ENCODE data around the gene SPART. TPM values are rescaled to one million over a fixed set of nuclear protein-coding genes. Genes with fewer than 3 reads are reported as not detected.
"Not testable (repeated sequence)": the region's sequence is repeated elsewhere in the genome, so short reads cannot be mapped to it uniquely, and the experiment has no call there.

Gene SPART
- total RNA-seq, 1 donor from 2014 or later = 27.4 TPM

GRCh38 chr13:36328821-36329220 lies 17.4 kb downstream of the SPART start:
- Histone ChIP-seq H3K27me3 (no peaks in the 10 kb centered on the region), H3K4me1 (peaks cover 0 to 17% of the 10 kb centered on the region in 2 donors), H3K4me3 (no peak overlapping the region), H3K27ac (no peak overlapping the region), H3K36me3 (peaks cover 60 to 78% of the 10 kb centered on the region in 2 donors), H3K9me3 (no peaks in the 10 kb centered on the region)
- no peak for TF ChIP-seq CTCF (IDR thresholded peaks at IDR 0.05)
- intact Hi-C loops (cut with DNase I) = no loop called here
- DNase-seq (ENCODE audit: low spot score in 2 of 2) = no peak

DNA sequence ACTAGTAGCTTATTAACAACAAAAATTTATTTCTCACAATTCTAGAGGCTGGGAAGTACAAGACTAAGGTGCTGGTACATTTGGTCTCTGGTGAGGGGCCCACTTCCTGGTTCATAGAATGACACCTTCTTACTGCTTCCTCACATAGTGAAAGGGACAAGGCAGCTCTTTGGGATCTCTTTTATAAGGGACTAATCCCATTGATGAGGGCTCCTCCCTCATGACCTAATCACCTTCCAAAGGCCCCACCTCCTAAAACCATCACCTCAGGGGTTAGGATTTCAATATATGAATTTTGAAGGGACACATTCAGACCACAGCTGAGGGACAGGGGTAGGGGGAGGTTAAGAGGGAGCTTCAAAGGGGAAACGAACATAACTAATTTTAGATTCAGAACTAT lies 20.3 kb downstream of the SPART start:
- Histone ChIP-seq H3K27ac (no peak overlapping the region), H3K4me3 (no peak overlapping the region), H3K9me3 (no peaks in the 10 kb centered on the region), H3K4me1 (peaks cover 0 to 3% of the 10 kb centered on the region in 2 donors), H3K36me3 (peaks cover 72 to 88% of the 10 kb centered on the region in 2 donors), H3K27me3 (no peaks in the 10 kb centered on the region)
- no peak for TF ChIP-seq CTCF (IDR thresholded peaks at IDR 0.05)
- intact Hi-C loops (cut with DNase I) = no loop called here
- DNase-seq (ENCODE audit: low spot score in 2 of 2) = no peak

DNA sequence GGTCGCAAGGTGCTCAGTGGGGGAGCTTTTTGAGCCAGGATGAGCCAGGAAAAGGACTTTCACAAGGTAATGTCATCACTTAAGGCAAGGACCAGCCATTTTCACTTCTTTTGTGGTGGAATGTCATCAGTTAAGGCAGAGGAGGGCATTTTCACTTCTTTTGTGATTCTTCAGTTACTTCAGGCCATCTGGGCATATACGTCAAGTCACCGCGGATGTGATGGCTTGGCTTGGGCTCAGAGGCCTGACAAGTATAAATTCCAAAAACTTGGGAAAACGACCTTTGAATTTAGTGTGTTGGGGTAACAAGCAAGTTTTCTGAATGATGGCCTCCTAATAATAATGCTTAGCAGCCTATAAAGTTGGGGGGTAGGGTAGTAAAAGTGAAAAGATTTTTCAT lies 21.3 kb downstream of the SPART start:
- intact Hi-C loops (cut with DNase I); H3K4me1 ChIP-seq; DNase-seq (ENCODE audit: low spot score in 2 of 2); H3K9me3 ChIP-seq; H3K27ac ChIP-seq; H3K27me3 ChIP-seq; H3K4me3 ChIP-seq: not testable (repeated sequence)
- H3K36me3 ChIP-seq = peaks cover 63 to 78% of the 10 kb centered on the region in 2 donors

DNA sequence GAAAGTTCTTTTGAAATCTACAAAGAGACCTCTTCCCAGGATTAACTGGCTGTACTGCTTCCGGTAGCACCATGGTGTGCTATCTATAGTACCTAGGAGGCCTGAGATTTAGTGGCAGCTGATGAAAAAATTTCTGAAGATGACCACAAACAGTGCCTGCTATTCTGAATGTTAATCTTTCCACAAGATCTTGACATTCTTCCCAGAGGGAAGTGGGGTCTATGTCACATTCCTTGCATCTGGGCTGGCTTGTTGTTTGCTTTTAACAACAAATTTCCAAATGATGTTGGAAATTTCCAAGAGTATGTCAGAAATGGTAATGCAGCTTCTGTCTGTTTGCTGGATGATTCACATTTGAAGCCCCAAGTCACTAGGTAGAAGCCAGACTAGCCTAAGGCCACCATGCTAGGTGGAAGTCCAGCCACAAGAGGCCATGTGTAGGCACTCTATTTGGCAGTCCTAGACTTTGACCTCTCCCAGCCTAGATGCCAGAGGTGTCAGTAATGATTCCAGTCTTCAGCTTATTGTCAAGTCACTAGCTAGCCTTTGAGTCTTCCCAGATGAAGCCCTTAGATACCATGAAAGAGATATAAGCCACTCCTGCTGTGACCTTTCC lies 22.1 kb downstream of the SPART start:
- no peaks in the 10 kb centered on the region for H3K9me3 ChIP-seq
- H3K27ac ChIP-seq = no peak overlapping the region
- DNase-seq (ENCODE audit: low spot score in 2 of 2) = no peak
- H3K4me1 ChIP-seq = no peaks in the 10 kb centered on the region
- H3K27me3 ChIP-seq = no peaks in the 10 kb centered on the region
- H3K36me3 ChIP-seq = peaks cover 63 to 70% of the 10 kb centered on the region in 2 donors
- H3K4me3 ChIP-seq = no peak overlapping the region
- intact Hi-C loops (cut with DNase I) = no loop called here
- TF ChIP-seq CTCF (IDR thresholded peaks at IDR 0.05) = no peak

DNA sequence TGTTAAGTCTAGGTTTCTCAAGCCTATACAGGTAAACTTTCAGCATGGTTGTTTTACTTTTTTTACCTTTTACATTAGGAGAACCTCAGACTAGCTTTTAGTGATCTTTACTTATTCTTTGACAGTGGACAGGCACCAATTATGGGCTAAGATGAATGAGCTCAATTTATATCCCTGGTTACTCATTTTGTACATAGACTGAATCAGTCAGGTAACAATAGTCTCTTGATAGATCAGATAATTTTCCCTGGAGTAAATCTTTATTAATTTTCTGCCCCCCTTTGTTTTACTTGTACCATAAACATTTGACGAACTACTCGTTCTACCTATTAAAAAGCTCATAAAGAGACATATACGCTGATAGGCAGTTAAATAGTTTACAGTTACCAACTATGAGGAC lies 22.8 kb downstream of the SPART start:
- H3K36me3 ChIP-seq = peaks cover 57 to 64% of the 10 kb centered on the region in 2 donors
- intact Hi-C loops (cut with DNase I) = no loop called here
- no peaks in the 10 kb centered on the region for H3K27me3 ChIP-seq
- no peak for DNase-seq (ENCODE audit: low spot score in 2 of 2)
- no peaks in the 10 kb centered on the region for H3K9me3 ChIP-seq
- no peaks in the 10 kb centered on the region for H3K4me1 ChIP-seq
- H3K27ac ChIP-seq = no peak overlapping the region
- H3K4me3 ChIP-seq = no peak overlapping the region
- TF ChIP-seq CTCF (IDR thresholded peaks at IDR 0.05) = no peak

GRCh38 chr13:36319793-36320192 lies 26.4 kb downstream of the SPART start:
- peaks cover 25 to 34% of the 10 kb centered on the region in 2 donors for H3K36me3 ChIP-seq
- H3K4me3 ChIP-seq; H3K27ac ChIP-seq; H3K27me3 ChIP-seq; DNase-seq (ENCODE audit: low spot score in 2 of 2); H3K9me3 ChIP-seq; intact Hi-C loops (cut with DNase I); H3K4me1 ChIP-seq: not testable (repeated sequence)
